Measurements from ENCODE around the gene FGF23.
"Not testable (repeated sequence)": the region's sequence is repeated elsewhere in the genome, so short reads cannot be mapped to it uniquely, and the experiment has no call there.

The FGF23 gene

GRCh38 chr12:4379405-4379804, at the start of gene FGF23:
Gene FGF23 (minus strand): TSS chr12:4379712. CDS start chr12:4379582, 130 bp downstream.
- no peak for DNase-seq

- DNase-seq, result no peak
Measured at GRCh38 chr12:4424422-4424821, 44.9 kb upstream of the FGF23 start.

GRCh38 chr12:4423528-4424195, 44.1 kb upstream of the FGF23 start:
- DNase-seq, result no peak

- no peak for DNase-seq
Measured at GRCh38 chr12:4422985-4423384, 43.5 kb upstream of the FGF23 start.

- DNase-seq, result no peak
Measured at GRCh38 chr12:4421590-4422031, 42.1 kb upstream of the FGF23 start.

- no peak for DNase-seq
Measured at GRCh38 chr12:4420138-4420670, 40.7 kb upstream of the FGF23 start.

GRCh38 chr12:4418913-4419312, 39.4 kb upstream of the FGF23 start:
- no peak for DNase-seq

GRCh38 chr12:4417936-4418335, 38.4 kb upstream of the FGF23 start:
- DNase-seq, result no peak

GRCh38 chr12:4417455-4417854, 37.9 kb upstream of the FGF23 start:
- DNase-seq, result no peak

- no peak for DNase-seq
Measured at GRCh38 chr12:4416276-4416675, 36.8 kb upstream of the FGF23 start.

GRCh38 chr12:4412465-4412864, 33.0 kb upstream of the FGF23 start:
- DNase-seq, result no peak

GRCh38 chr12:4412056-4412455, 32.5 kb upstream of the FGF23 start:
- no peak for DNase-seq

- DNase-seq, result no peak
Measured at GRCh38 chr12:4407136-4407535, 27.6 kb upstream of the FGF23 start.

GRCh38 chr12:4404877-4405637, 25.5 kb upstream of the FGF23 start:
- not testable (repeated sequence) for DNase-seq

GRCh38 chr12:4402996-4403395, 23.5 kb upstream of the FGF23 start:
- DNase-seq, result no peak

- DNase-seq, result no peak
Measured at GRCh38 chr12:4401117-4401516, 21.6 kb upstream of the FGF23 start.

- DNase-seq, result no peak
Measured at GRCh38 chr12:4395818-4396217, 16.3 kb upstream of the FGF23 start.

GRCh38 chr12:4393211-4393610, 13.7 kb upstream of the FGF23 start:
- DNase-seq, result no peak

GRCh38 chr12:4392223-4392742, 12.8 kb upstream of the FGF23 start:
- DNase-seq, result no peak

GRCh38 chr12:4388662-4389061, 9.2 kb upstream of the FGF23 start:
- DNase-seq, result no peak

GRCh38 chr12:4388032-4388431, 8.5 kb upstream of the FGF23 start:
- no peak for DNase-seq

GRCh38 chr12:4387607-4388006, 8.1 kb upstream of the FGF23 start:
- DNase-seq, result no peak

- no peak for DNase-seq
Measured at GRCh38 chr12:4386801-4387200, 7.3 kb upstream of the FGF23 start.

- no peak for DNase-seq
Measured at GRCh38 chr12:4383304-4383865, 3.9 kb upstream of the FGF23 start.

Data from cortex of kidney (tissue), 1 donor.